Activated T-helper 17 cell treated with anti-CD3 and anti-CD28 coated beads, Interleukin-2, amount 50 U/mL, for 72 hours (primary cell): ENCODE measurements around the gene PITX3. TPM values are rescaled to one million over a fixed set of nuclear protein-coding genes. Genes with fewer than 3 reads are reported as not detected.
A peak's percentile ranks its signal among the peaks of the same experiment; 100 is the strongest.

ENCODE experiments used
- ATAC-seq: fragments of 150-1000 bp; cut with Tn5 transposase; replicated peaks from 2 replicates; pipeline ENCODE4 v1.10.0; 2021; ENCODE audit warnings: mild to moderate bottlenecking, moderate library complexity
- H3K27ac Mint-ChIP-seq: one replicate; pipeline ENCODE4 v1.8.0; 2022; ENCODE audit warnings: mixed read lengths
- H3K27me3 Mint-ChIP-seq: one replicate; pipeline ENCODE4 v1.8.0; 2022; ENCODE audit warnings: mixed read lengths
- H3K36me3 Mint-ChIP-seq: one replicate; pipeline ENCODE4 v1.8.0; 2022; ENCODE audit warnings: low read depth, mild to moderate bottlenecking, mixed read lengths
- H3K4me1 Mint-ChIP-seq: one replicate; pipeline ENCODE4 v1.8.0; 2022; ENCODE audit warnings: mixed read lengths
- H3K4me3 Mint-ChIP-seq: one replicate; pipeline ENCODE4 v1.8.0; 2022; ENCODE audit warnings: mild to moderate bottlenecking, mixed read lengths
- H3K9me3 Mint-ChIP-seq: one replicate; pipeline ENCODE4 v1.8.0; 2022; ENCODE audit warnings: mixed read lengths
- total RNA-seq, 2 donors: library from RNA; stranded (reverse); gene quantifications; one replicate each; pipeline ENCODE4 v1.2.3, GENCODE V29; 2022

PITX3 gene
- total RNA-seq, 2 donors from 2014 or later = 0.17 TPM; not detected in 1

DNA sequence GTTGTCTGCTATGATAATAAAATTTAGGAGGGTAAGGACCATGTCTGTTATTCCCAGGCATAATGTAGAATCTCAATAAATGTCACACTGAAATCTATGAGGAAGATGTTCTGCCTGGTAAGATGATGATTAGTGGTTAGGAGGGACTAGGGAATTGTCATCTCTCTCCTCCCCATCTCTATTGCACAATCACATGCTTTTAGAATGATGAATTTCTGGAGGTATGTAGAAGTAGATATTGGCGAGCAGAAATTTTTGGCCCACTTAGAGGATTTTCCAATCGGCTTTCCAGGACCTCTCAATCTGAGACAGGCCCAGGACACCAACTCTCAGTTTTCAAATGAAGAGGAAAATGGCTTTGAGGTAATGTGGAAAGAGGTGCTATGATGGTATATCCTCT lies 2.0 kb upstream of the PITX3 start:
- H3K9me3 Mint-ChIP-seq = no peaks in the 10 kb centered on the region
- peaks cover 11% of the 10 kb centered on the region for H3K27me3 Mint-ChIP-seq
- no peak for ATAC-seq
- H3K36me3 Mint-ChIP-seq = peaks cover 25% of the 10 kb centered on the region
- H3K4me3 Mint-ChIP-seq = peak overlapping the region; percentile 91
- H3K4me1 Mint-ChIP-seq = peaks cover 34% of the 10 kb centered on the region
- no peak overlapping the region for H3K27ac Mint-ChIP-seq

DNA sequence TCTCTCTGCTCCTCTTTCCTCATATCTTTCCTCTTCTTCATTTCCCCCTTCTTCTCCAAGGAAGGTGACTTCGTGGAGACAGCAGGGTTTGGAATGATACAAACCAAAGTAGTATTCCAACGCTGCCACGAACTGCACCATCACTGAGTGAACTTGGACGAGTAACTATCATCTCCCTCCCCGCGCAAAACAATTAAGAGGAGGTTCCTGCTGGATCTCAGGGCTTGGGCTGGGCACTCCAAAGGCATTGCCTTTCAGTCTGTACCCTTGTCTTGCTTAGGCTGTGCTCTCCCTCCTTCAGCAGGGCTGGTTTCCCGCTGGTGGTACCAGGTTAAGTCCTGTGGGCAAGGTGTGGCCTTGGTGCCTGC lies 790 bp upstream of the PITX3 start:
- peaks cover 11% of the 10 kb centered on the region for H3K27me3 Mint-ChIP-seq
- peak overlapping the region; percentile 91 for H3K4me3 Mint-ChIP-seq
- H3K36me3 Mint-ChIP-seq = peaks cover 14% of the 10 kb centered on the region
- H3K27ac Mint-ChIP-seq = peak overlapping the region; percentile 46
- H3K9me3 Mint-ChIP-seq = no peaks in the 10 kb centered on the region
- no peak for ATAC-seq
- peaks cover 23% of the 10 kb centered on the region for H3K4me1 Mint-ChIP-seq

DNA sequence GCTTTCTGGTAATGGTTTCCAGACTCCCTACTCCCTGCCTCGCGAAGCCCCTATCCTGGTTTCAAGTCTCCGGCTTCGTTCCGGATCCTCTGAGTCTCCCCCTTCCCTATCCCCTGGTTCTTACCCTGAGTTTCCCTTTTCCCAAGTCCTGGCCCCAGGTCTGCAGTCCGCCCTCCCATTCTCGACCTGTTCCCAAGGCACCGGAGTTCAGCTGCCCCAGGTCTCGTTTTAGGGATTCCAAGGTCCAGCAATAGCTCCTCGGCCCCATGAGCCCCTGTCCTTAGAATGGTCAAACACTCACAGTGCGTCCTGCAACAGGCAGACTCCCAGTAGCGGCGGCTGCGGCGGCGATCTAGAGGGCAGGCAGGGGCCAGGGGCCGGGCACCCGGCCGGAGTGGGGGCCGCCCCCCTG lies 274 bp downstream of the PITX3 start:
- peaks cover 12% of the 10 kb centered on the region for H3K4me1 Mint-ChIP-seq
- ATAC-seq = no peak
- peak overlapping the region; percentile 91 for H3K4me3 Mint-ChIP-seq

DNA sequence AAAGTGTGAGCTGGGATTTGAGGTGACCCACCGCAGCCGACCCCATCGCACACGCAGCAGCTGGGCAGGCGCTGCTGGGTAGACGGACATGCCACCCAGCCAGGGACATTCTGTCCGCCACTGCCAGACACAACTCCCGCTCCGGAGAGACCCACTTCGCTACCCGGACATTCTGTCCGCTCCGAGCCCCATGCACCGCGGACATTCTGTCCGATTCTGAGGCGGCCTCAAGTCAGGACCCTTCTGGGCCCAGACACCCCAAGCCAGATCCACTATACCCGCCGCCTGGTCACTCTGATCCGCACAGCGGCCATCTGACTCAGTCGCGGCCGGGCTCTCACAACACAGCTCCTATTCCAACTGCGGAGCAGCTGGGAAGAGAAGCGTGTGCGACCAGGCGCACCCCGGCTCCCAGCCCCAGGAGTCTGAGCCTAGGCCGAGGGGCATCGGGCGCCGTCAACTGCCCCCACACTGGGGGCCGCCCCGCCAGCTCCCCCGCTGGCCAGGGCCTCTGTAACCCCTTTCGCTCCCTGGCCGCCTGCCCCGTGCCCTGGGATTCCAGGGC lies 763 bp downstream of the PITX3 start:
- peak overlapping the region; percentile 91 for H3K4me3 Mint-ChIP-seq
- H3K9me3 Mint-ChIP-seq = no peaks in the 10 kb centered on the region
- no peak overlapping the region for H3K27ac Mint-ChIP-seq
- peaks cover 3% of the 10 kb centered on the region for H3K36me3 Mint-ChIP-seq
- H3K27me3 Mint-ChIP-seq = peaks cover 17% of the 10 kb centered on the region
- H3K4me1 Mint-ChIP-seq = peaks cover 12% of the 10 kb centered on the region
- no peak for ATAC-seq

More for the DNA sequence above, 274 bp downstream of the PITX3 start:
- Mint-ChIP-seq H3K27ac (no peak overlapping the region), H3K9me3 (no peaks in the 10 kb centered on the region), H3K27me3 (peaks cover 12% of the 10 kb centered on the region), H3K36me3 (peaks cover 5% of the 10 kb centered on the region)

DNA sequence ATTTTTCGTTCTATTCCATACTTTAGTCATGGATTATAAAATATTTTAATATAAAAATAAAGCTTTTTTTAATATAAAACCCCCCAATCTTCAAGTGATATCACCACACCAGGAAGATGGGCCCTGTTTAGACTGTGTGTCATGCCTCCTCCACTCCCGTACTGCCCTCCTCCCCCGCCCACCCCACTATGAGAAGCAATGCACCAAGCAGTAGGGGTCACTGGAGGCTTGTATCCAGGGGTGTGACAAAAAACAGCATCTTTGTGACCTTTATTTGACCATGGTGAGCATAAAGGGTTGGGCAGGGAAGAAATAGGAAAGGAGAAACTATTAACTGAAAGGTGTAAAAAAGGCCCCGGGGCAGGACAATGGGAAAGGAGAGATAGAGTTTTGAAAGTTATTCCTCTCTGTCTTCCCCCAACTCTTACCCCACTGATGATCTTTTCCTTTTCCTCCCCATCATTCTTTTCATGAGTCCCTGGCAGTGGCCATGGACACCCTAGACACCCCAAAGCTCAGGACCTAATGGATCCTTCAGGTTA lies 3.5 kb downstream of the PITX3 start:
- H3K27ac Mint-ChIP-seq = no peak overlapping the region
- H3K9me3 Mint-ChIP-seq = no peaks in the 10 kb centered on the region
- no peak overlapping the region for H3K4me3 Mint-ChIP-seq
- H3K4me1 Mint-ChIP-seq = peaks cover 7% of the 10 kb centered on the region
- peaks cover 19% of the 10 kb centered on the region for H3K27me3 Mint-ChIP-seq
- no peak for ATAC-seq
- no peaks in the 10 kb centered on the region for H3K36me3 Mint-ChIP-seq

DNA sequence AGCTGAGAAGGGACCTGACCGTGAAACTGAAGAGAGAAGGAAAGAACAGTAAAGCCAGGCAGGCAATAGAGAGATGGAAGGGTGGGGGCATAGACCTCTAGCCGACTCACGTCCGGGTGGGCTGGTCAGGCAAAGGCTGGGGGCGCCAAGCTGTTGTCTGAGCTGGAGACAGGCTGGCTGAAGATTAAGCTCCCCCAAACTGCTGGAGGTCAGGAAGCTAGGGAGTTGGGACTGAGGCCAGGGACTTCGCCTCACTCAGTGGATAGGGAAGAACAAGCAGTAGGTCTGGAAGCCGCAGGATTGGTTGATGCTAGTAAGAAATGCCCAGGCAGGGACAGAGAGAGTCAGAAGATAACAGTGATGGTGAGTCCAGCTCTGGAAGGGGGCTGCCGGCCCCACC lies 5.3 kb downstream of the PITX3 start:
- Mint-ChIP-seq H3K36me3 (no peaks in the 10 kb centered on the region), H3K4me1 (no peaks in the 10 kb centered on the region), H3K4me3 (no peak overlapping the region), H3K27ac (no peak overlapping the region), H3K27me3 (peaks cover 9% of the 10 kb centered on the region), H3K9me3 (no peaks in the 10 kb centered on the region)
- ATAC-seq = no peak

DNA sequence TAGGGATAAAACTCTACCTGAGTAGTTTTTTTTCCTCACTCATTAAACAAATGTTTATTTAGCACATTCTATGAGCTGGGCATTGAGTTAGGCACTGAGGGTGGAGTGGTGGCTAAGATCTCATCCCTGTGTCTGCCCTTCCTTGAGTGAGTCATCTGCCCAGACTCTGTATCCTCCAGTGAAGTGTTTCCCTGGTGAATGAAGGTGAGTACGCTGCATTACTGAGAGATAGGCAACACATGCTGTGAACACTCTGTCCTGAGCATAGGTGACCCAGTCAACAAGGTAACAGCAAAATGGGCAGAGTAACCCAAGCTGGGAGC lies 5.8 kb downstream of the PITX3 start:
- Mint-ChIP-seq H3K9me3 (no peaks in the 10 kb centered on the region), H3K27ac (no peak overlapping the region), H3K4me1 (no peaks in the 10 kb centered on the region), H3K27me3 (peaks cover 8% of the 10 kb centered on the region), H3K36me3 (no peaks in the 10 kb centered on the region), H3K4me3 (no peak overlapping the region)
- ATAC-seq = no peak

DNA sequence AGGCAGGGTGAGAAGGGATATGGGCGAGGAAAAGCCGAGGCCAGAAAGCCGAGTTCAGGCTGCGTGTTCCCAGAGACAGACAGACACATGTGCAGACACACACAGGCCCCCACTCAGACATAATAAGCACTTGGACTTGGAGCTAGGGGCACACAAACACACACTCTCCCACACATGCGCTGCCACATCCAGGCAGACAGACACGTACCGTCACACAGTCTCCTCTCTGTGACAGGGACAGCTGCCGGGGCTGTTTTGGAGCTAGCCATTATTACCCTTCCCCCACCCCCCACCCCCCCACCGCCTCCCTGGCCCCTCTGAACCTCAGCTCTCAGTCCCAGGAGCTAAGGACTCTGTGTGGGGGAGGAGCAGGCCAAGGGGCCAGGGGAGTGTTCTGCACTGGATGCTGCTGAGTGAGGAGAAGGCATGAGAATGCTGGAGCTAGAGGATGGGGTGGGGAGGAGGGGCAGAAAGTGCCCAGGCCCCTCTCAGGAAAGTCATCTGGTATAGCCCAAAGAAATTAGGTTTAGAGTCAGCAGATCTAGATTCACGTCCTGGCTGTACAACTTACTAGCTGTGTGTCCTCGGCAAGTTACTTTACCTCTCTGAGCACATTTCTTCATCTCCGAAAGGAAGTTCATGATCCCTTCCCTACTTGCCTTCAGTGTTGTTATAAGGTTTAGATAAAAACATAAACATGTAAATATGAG lies 6.3 kb downstream of the PITX3 start:
- Mint-ChIP-seq H3K27ac (no peak overlapping the region), H3K27me3 (peaks cover 8% of the 10 kb centered on the region), H3K4me1 (no peaks in the 10 kb centered on the region), H3K9me3 (no peaks in the 10 kb centered on the region), H3K4me3 (no peak overlapping the region), H3K36me3 (no peaks in the 10 kb centered on the region)
- ATAC-seq = no peak

DNA sequence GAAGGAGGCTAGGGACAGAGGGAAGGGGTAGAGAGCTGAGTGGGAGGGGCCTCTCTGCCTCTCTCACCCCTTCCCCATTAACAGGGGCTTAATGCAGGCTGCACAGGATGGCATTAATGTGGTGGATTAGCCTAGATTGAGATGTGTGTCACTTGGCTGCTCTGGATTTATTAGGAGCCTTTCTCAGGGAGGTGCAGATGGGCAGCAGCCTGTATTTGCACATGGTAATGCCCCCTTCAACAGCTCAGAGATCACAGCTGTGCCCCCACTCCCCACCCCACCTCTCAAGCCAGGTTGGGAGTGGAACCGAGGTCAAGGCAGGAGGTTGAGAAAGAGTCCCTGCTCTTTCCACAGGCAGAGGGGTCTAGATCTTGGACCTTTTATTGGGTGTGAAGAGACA lies 7.3 kb downstream of the PITX3 start:
- peaks cover 10% of the 10 kb centered on the region for H3K27me3 Mint-ChIP-seq
- H3K27ac Mint-ChIP-seq = no peak overlapping the region
- H3K4me3 Mint-ChIP-seq = no peak overlapping the region
- no peaks in the 10 kb centered on the region for H3K36me3 Mint-ChIP-seq
- no peak for ATAC-seq
- H3K4me1 Mint-ChIP-seq = no peaks in the 10 kb centered on the region
- H3K9me3 Mint-ChIP-seq = no peaks in the 10 kb centered on the region

DNA sequence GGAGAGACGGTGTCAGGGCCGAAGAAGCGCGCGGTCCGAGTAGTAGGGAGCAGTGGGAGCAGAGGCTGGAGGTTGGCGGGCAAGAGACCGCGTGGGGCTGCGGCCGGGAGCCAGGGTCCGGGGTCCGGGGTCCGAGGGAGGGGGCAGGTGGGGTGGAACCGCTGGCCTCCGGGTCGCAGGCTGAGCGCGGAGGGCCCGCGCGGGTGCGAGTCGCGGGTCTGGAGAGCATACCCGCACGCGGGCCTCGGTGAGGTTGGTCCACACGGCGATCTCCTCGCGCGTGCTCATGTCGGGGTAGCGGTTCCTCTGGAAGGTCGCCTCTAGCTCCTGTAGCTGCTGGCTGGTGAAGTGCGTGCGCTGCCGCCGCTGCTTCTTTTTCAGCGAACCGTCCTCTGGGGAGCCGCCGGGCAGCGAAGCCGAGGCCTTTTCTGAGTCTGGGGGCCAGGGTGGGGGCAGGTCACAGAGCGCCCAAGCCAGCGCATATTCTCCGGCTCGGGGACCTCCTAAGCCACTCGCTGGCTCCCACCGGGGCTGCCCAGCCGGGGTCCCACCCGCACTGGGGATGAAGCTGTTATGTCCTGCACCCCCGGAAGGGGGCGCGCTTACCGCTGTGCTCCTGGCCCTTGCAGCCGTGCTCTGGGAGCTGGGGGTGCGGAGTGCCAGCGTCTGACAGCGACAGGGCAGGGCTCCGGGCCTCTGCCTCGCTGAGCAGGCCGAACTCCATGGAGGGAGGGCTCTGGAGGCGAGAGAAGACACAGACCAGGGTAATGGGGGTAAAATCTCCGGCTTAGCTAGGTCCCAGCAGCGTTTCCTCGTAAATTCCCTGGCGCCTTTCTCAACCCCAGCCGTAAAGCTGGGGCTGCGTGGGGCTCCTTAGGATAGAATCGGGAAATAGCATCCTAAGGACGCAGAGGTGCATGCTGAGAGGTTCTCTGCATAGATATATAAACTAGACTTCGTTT lies 9.7 kb downstream of the PITX3 start:
- H3K4me1 Mint-ChIP-seq = no peaks in the 10 kb centered on the region
- H3K9me3 Mint-ChIP-seq = no peaks in the 10 kb centered on the region
- H3K4me3 Mint-ChIP-seq = peak overlapping the region; percentile 87
- H3K27ac Mint-ChIP-seq = no peak overlapping the region
- no peaks in the 10 kb centered on the region for H3K36me3 Mint-ChIP-seq
- peak; percentile 61 for ATAC-seq
- peaks cover 25% of the 10 kb centered on the region for H3K27me3 Mint-ChIP-seq

DNA sequence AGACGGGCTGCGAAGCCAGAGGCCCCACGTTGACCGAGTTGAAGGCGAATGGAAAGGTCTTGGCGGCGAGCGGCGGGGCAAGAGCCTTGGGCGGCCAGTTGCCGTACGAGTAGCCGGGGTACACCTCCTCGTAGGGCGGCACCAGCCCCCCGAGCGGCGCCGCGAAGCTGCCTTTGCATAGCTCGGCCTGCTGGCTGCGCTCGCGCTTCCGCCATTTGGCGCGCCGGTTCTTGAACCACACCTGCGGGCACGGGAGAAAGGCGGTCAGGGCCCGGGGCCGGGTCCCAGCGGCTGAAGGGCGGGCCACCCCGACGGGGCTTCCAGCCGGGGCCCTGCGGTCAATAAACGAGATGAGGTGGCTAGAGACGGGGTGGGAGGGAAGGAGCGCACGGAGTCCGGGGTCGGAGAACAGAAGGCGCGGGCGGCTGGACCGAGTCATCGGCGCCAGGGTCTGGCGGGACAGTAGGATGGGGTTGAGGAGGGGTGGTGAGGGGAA lies 10.4 kb downstream of the PITX3 start:
- peak overlapping the region; percentile 87 for H3K4me3 Mint-ChIP-seq
- no peaks in the 10 kb centered on the region for H3K36me3 Mint-ChIP-seq
- H3K4me1 Mint-ChIP-seq = peaks cover 6% of the 10 kb centered on the region
- H3K27me3 Mint-ChIP-seq = peaks cover 23% of the 10 kb centered on the region
- no peaks in the 10 kb centered on the region for H3K9me3 Mint-ChIP-seq
- ATAC-seq = peak; percentile 27
- H3K27ac Mint-ChIP-seq = peak overlapping the region; percentile 62

DNA sequence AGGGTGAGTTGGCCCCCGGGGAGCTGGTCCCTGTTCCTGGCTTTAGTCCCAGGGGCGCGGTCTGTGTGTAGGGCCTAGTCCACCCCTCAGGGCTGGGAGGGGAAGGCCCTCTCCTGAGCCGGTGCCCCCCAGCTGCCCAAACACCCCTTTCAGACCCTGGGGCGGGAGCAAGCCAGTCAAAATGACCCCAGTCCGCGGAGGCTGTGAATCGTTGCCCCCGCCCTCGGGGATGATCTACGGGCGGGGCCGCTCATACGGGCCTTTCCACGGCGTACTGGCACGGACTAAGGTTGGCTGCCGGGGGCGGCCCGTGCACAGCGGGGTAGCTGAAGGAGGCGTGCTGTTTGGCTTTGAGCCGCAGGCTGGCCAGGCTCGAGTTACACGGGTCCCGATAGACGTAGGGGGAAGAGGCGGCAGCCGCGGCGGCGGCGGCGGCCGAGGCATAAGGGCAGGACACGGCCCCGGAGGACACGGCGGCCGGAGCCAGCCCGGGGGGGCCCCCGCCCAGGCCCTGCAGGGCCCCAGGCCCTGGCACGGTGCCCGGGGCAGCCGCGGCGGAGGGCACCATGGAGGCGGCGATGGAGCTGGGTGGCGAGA lies 10.9 kb downstream of the PITX3 start:
- H3K4me3 Mint-ChIP-seq = peak overlapping the region; percentile 87
- peaks cover 10% of the 10 kb centered on the region for H3K4me1 Mint-ChIP-seq
- H3K27me3 Mint-ChIP-seq = peaks cover 18% of the 10 kb centered on the region
- no peaks in the 10 kb centered on the region for H3K36me3 Mint-ChIP-seq
- ATAC-seq = peak; percentile 51
- no peaks in the 10 kb centered on the region for H3K9me3 Mint-ChIP-seq
- H3K27ac Mint-ChIP-seq = peak overlapping the region; percentile 62

DNA sequence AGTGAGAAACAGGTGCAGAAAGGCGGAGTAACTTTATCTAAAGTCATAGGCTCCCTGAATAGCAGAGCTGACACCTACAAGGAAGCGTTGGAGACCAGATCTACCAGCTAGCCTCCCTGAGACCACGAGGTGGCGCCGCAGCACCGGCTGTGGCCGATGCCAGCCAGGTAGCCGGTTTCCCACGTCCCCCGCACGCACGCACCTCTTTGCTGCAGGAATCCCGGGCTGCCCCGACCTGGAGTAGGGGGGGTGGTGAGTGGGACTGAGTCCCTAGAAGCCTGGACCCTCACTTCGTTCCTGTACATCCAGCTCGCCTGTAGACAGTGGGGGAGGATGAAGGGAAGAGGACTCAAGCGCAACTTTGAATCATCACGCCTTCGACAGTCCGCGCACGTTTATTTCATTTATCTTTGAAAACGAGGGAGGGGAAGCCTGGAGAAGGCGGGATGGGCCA lies 11.5 kb downstream of the PITX3 start:
- ATAC-seq = peak; percentile 52
- Mint-ChIP-seq H3K4me3 (peak overlapping the region; percentile 87), H3K36me3 (no peaks in the 10 kb centered on the region), H3K27me3 (peaks cover 18% of the 10 kb centered on the region), H3K9me3 (no peaks in the 10 kb centered on the region), H3K27ac (peak overlapping the region; percentile 62), H3K4me1 (peaks cover 10% of the 10 kb centered on the region)

DNA sequence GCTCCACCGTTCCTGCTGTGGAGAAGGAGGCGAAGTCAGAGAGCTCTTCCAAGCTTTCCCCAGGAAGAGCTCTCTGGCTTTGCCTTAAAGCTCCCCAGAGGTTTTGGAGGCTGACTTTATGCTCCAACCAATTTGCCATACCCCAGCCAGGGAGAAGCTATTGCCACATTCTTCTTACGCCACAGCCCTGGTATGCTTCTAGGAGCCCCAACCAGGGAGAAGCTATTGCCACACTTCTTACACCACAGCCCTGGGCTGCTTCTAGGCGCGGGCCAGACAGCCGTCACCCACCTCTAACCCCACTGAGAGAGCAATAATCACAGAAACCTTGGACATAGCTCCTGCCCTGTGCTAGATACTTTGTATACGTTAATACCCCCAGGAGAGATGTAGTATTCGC lies 14.3 kb downstream of the PITX3 start:
- H3K4me3 Mint-ChIP-seq = peak overlapping the region; percentile 84
- H3K27me3 Mint-ChIP-seq = peaks cover 18% of the 10 kb centered on the region
- H3K4me1 Mint-ChIP-seq = peaks cover 10% of the 10 kb centered on the region
- no peaks in the 10 kb centered on the region for H3K36me3 Mint-ChIP-seq
- no peaks in the 10 kb centered on the region for H3K9me3 Mint-ChIP-seq
- no peak overlapping the region for H3K27ac Mint-ChIP-seq
- no peak for ATAC-seq
